ENCODE results near the gene STMN3.
"Not testable (repeated sequence)": the region's sequence is repeated elsewhere in the genome, so short reads cannot be mapped to it uniquely, and the experiment has no call there.

STMN3 gene

DNA sequence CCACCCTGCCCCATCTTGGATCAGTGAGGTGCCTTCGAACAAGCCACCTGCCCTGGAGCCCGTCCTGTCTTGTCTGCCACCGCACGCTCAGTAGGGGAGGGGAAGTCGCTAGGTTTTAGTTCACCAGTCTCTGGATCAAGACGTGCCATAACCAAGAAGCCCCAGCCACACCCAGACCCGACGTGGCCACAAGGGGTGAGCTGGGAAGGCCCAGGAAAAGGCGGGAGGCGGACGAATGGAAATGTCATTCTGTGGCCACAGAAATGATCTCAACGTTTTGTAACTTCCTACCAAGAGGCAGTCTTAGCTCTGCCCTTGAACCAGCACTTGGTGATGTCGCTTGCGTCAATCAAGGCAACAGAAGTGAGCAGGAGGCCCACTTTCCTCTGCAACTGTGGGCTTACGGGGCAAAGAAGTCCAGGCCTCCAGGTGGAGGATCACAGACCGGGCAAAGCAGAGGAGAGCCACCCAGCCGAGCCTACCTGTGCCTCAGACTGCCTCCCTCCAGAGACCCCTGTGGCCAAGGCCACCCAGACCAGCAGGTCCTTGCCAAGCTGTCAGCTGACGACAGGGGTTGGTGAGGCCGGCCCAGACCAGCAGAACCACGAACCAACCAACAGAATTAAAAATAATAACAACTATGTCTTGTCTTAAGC lies 40.8 kb downstream of the STMN3 start:
- DNase-seq (ENCODE audit: low spot score), result no peak

DNA sequence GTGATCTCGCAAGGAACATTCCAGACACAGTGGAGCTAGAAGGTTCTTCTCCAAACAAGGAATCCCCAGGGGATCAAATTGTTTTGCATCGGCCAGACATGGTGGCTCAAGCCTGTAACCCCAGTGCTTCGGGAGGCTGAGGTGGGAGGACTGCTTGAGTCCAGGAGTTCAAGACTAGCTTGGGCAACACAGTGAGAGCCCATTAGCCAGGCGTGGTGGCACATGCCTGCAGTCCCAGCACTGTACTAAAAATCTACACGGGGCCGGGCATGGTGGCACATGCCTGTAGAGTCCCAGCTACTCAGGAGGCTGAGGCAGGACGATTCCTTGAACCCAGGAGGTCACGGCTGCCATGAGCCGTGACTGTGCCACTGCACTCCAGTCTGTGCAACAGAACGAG lies 41.6 kb downstream of the STMN3 start:
- DNase-seq (ENCODE audit: low spot score), result no peak

DNA sequence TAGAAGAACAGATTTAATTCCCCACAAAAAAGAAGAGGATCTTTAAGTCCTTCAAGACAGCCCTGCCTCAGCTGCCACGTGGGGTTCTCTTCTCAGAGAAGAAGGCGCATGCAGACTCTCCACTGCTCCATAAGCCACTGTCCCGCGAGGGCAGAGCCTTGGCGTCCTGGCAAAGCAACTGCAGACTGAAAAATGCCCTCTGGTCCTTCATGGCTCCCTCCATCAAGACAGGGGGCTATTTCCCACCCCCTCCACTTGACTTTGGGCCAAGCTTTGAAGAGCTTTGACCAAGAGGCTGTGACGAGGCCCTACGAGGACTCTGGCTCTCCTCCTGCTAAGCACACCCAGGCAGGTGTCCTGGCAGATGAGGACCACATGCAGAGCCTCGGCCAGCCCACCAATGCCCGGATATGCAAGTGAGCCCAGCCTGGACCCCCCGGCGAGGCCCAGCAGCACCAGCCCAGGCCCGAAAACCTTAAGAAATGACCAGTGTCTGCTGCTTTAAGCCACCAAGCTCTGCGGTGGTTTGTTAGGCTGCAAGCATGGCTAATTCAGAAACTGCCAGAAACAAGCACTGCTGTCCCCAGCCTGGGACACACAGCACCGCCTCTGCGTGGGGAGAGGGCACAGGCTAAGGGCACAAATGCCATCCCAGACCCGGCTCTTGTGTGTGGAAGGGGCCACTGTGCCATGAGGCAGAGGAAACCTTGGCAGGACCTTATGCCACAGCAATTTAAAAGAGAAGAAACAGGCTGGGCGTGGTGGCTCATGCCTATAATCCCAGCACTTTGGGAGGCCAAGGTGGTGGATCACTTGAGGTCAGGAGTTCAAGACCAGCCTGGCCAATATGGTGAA lies 42.4 kb downstream of the STMN3 start:
- DNase-seq (ENCODE audit: low spot score), result no peak

DNA sequence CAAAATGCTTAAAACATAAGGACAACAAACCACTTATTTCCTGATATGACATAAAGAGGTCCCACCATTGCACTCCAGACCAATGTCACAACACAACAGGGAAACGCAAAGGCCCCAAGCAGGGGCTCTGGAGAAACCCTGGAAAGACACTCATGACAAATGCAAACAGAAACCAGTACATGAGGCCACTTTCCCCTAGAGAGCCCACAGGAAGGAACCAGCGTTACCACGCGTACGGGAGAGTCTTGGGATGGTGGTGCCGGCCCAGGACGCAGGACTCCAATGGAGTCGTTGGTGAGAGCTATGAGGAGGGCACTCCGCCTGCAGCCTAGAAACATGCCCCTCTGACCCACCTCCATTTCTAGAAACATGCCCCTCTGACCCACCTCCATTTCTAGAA lies 46.5 kb downstream of the STMN3 start:
- no peak for DNase-seq (ENCODE audit: low spot score)

DNA sequence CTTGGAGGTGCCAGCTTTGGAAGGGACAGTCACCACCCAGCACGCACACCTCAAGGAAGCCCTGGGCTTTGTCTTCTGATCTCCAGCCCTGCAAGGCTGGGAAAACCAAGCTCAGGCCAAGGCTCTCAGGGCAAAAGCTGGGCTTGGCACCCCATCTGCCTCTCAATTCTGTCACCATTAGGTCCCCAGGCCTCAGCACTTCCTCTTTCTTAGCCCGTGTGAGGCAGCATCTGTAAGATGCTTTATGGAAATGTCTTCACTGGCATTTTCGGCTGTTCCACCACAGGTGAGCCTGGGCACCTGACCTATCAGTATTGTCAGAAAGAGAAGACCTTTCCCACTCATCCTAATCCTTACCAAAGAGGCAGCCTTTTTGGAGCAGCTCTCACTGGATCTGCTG lies 50.9 kb downstream of the STMN3 start:
- DNase-seq (ENCODE audit: low spot score), result no peak

DNA sequence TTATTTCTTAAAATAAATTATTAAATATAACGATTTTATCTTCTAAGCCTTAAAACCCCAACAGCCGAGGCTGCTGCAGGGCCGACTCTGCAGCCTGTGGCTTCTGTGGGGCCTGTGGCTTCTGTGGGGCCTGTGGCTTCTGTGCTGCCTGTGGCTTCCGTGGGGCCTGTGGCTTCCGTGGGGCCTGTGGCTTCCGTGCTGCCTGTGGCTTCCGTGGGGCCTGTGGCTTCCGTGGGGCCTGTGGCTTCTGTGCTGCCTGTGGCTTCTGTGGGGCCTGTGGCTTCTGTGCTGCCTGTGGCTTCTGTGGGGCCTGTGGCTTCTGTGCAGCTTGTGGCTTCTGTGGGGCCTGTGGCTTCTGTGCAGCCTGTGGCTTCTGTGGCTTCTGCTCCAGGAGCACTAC lies 51.5 kb downstream of the STMN3 start:
- not testable (repeated sequence) for DNase-seq (ENCODE audit: low spot score)

DNA sequence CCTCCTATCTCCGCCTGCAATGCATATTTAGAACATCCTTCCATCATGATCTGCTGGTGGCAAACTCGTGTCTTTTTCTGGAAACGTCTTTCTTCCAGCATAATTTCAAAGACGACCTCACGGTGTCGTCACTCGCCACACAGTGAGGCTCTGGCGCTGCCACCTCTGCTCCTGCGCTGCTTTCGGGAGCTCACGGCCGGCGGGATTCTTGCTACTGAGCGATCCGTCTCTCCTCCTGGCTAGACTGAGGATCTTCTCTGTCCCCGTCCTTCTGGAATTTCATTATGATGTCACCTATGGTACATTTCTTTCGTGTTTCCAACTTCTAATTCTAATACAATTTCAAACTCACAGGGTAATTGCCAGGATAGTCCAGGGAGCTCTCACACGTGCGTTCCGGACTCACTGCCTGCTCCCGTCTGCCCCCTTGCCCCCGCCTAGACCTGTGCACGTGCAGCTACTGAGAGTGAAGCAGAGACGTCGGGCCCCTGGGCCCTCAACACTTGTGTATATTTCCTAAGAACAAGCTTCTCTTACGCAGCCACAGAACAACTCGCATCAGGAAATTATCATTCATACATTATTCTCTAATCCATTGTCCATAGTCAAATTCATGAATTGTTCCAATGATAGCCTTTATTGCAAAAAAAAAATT lies 53.7 kb downstream of the STMN3 start:
- no peak for DNase-seq (ENCODE audit: low spot score)

DNA sequence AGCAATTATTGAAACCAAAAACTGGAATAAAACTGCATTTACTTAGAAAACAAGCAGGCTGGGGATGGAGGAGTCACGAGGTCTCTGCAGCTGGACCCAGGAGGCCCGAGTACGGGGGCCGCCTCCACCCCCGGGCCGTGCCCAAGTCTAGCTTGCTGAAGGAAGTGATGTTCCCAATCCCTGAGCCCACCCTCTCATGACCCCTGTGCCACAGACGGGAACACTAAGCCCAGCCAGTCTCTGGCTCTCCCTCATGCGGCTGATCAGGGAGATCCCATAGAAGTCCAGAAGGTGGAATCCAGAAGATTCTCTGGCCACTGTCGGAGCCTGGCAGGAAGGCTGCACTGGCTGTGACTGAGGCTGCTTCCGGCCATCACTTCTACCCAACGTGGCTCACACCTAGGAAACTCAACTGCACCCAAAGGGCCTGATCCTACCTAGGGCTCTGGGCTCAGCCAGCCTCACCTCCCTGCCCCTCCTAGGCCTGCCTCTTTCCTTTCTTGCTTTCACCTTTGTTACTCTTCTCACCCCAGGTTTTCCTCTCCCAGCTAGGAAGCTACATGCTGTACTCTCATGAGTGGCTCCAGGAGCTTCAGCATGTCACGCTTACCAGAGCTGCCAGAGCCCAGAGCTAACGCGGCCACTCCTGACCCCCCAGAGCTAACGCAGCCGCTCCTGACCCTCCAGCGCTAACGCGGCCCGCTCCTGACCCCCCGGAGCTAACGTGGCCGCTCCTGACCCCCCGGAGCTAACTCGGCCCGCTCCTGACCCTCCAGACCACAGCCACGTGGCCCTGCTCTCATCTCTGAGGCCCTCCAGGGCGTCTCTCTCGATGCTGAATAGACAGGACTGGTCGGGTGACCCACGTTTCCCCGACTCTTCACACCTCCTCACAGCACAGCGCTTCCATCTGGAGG lies 54.5 kb downstream of the STMN3 start:
- DNase-seq (ENCODE audit: low spot score), result no peak

DNA sequence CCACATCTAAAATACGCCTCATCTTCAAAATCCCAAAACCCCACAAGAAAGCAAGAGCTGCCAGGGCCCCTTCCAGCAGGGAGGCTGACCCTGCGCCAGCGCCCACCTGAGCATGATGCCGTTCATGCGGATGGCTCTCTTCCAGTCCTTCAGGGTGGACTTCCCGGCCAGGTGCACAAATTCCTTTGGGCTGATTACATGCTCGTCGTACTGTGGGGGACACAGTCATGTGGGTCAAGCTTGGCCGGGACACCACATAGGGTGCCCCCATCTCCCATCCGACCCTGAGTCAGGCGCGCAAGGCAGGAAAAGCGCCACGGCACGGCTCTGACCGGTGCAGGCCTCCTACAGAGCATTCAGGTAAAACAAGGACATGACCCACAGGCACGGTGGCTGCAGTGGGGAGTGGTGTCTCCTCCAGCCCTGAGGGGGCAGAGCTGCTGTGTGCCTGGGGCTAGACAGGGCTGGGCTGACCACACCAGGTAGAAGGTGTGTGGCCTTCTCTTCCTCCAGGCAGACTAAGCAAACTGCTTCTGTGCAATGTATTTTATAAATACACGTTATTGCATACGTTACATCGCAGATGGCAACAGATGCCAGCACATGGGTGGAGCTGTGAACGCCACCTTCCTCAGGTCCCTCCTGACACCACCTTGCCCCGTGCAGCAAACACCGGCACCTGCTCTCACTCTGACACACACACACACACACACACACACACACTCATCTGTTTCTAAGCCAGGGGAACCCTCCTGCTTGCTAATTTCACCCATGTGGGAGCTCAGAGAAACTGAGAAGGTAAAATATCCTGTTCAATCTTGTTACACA lies 55.4 kb downstream of the STMN3 start:
- no peak for DNase-seq (ENCODE audit: low spot score)

DNA sequence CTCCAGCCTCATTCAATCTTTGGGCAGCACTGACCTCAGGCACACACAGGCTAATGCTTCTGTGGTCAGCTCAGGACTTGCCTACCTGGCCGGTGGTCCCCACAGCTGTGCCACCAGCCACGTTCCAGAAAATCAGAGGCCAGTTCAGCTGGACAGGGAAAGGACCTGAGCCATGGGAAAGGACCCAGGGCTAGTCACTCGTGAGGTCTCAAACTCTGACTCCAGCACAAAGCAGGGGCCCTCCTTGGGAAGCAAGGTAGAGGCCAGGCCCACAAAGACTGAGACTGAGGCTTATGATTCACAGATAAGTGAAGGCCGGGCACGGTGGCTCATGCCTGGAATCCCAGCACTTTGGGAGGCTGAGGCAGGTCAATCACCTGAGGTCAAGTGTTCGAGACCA lies 56.8 kb downstream of the STMN3 start:
- no peak for DNase-seq (ENCODE audit: low spot score)

DNA sequence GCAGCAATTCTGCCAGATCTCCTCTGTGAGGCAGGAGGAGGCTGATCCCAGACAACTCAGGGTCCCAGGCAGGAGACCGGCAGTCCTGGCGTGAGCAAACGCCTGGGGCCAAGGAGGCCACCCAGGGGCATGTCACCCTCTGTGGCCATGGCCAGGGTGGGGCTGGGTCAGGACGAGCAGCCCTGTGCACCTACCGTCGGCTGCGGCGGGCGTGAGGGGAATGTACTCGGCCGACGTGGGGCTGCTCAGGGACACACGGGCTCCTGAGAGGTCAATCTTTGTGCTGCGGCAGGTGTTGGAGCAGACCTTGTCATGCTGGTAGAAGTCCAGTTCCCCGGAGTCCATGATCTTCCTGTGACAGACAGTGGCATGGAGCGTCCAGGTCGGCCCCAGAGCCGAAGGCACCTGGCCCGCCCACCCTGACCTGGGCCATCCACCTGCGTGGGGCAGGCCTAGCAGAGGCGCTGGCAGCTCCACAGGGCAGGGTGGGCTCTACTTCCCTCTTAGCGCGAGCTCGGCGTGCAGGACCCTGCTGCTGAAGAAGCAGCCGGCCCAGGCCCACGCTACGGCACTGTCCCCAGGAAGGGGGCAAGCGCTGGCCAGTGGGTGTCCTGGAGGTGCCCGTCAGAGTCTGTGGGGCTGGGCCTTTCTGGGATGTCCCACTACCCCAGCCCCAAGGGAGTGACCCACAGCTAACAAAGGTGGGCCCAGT lies 57.7 kb downstream of the STMN3 start:
- no peak for DNase-seq (ENCODE audit: low spot score)

DNA sequence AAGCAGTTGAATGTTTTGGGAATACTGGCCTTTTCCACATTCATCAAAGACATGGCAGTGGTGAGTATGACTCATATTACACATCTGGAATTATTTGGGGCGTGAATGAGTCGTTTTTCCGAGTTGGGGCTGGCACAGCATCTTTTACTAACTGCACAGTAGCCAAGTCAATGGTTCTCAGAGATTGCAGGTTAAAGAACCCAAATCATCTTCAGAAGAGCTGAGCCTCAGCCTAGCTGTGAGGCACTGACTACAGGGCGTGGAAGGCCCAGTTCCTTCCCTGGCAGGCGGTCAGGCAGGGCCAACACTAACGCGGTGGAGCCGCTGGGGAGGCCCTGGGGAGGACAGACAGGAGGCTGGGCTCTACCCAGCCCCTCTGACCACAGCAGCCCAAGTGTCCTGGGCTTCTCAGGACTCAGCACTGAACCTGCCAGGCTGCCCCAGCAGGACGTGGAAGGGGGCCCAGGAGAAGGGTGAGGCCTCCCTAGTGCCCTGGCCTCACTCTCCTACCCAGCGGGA lies 59.1 kb downstream of the STMN3 start:
- DNase-seq (ENCODE audit: low spot score), result no peak

DNA sequence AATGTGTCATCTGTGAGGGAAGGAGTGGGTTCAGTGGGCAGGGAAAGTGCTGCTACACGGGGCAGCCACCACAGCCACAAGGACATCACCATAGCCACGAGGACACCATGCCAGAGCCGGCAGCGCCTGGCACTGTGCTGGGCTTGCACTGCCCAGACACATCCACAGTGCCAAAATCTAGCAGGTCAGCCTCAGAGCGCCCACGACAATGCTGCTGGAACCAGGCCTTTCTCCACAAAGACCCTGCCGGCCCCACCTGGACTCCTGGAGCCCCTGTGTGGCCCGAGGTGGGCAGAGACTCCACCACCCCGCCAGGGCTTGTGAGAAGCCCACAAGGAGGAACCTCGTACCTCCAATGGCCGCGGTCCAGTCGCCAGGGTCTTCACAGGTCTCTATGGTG lies 60.6 kb downstream of the STMN3 start:
- DNase-seq (ENCODE audit: low spot score), result no peak

DNA sequence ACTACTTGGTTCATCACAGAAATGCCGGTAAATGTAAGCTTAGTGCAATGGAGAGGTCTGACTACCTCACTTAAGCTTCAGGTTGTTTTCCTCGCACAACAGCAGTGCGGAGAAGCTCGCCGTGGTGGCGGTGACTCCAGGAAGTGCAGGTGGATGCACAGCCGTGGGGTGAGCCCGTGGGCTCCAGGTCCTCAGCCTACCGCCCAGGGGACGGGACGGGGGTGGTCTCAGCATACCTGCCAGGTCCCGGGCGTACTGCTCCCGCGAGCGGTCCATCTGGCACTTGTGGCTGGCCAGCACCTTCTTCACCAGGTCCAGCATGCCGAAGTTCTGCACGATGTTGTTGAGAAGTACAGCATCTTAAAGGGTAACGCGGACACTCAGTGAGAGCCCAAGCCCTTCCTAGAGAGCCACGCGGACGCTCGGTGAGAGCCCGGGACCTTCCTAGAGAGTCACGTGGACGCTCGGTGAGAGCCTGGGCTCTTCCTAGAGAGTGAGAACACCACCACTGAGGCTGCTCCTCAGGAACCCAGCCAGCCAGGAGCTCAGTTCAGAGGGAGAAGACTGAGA lies 61.4 kb downstream of the STMN3 start:
- no peak for DNase-seq (ENCODE audit: low spot score)

DNA sequence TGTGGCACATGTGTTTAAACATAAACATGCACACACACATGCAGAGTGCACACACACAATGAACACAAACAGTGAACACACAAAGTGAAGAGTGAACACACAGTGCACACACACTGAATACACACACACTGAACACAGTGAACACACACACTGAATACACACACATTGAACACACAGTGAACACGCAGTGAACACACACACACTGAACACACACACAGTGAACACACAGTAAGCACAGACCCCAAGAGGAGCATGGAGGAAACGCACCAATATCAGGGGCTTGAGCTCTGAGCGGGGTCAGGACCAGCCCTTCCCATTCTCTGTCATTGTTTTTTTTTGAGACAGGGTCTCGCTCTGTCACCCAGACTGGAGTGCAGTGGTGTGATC lies 62.1 kb downstream of the STMN3 start:
- DNase-seq (ENCODE audit: low spot score), result no peak

DNA sequence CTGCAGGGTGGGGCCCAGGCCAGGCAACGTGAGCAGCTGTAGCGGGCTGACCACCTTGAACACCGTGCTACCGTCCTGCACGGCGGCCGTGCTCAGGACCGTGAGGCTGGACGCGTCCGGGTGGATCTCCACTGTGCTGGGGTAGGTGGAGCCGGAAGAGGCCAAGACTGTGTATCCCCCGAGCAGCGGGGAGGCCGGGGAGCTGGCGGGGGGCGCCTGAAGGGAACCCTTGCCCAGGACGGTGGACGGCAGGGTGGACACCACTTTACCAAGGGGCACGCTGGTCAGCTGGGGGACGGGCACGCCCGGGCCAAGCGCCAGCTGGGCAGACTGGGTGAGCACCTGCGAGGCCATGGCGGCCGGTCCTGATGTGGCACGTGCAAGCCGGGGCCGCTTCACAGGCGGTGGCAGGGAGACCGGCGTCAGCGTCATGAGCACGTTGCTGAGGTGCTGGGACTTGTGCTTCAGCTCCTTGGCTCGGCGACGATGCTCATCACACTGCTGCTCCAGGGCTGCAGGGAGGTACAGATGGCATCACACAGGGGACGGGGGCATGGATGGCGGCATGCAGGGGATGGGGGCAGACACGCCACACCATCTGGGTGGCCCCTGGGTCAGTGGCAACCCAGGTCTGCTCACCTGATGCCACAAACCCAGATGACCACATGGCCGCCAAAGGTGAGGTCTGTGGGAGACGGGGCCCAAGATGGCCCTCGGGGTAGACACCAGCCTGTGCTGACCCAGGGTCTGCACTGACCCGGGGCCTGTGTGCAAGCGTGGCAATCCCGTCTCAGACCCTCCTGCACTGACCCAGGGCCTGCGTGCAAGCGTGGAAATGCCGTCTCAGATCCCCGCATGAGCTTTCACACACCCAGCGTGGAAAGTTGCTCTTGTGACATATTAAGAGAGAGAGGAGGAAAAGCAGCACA lies 62.7 kb downstream of the STMN3 start:
- DNase-seq (ENCODE audit: low spot score), result no peak
